HG02943 (cell line): Measurements from ENCODE around the gene CCSER1.
"Not testable (repeated sequence)": the region's sequence is repeated elsewhere in the genome, so short reads cannot be mapped to it uniquely, and the experiment has no call there.

ENCODE experiments used
- ATAC-seq: cut with Tn5 transposase; IDR thresholded peaks from one replicate; pipeline ENCODE4 v1.9.1; 2021; ENCODE audit warnings: mild to moderate bottlenecking, low read depth, moderate library complexity; ENCODE audit not compliant: unreplicated experiment

Gene CCSER1

GRCh38 chr4:91596718-91597117, 1469.5 kb downstream of the CCSER1 start:
- ATAC-seq: no peak

GRCh38 chr4:91598696-91599095, 1471.5 kb downstream of the CCSER1 start:
- no peak for ATAC-seq

DNA sequence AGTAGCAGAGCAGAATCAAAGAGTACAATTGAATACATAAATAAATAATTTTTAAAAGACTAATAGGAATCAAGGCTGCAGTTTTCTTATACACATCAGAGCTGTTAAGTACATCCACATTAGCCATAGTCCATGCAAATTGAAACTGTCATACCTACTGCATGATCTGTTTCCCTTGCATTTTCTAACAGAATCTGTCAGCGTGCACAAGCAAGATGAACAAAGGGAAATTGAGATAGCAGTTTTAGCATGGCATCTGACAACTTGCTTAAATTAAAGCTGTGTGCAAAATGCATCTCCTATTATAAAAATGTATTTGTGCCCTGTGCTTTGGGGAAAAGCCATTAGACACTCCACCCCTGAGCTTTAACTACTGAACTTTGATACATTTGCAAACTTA, 1473.1 kb downstream of the CCSER1 start:
- no peak for ATAC-seq

GRCh38 chr4:91601401-91601800, 1474.2 kb downstream of the CCSER1 start:
- ATAC-seq: no peak

DNA sequence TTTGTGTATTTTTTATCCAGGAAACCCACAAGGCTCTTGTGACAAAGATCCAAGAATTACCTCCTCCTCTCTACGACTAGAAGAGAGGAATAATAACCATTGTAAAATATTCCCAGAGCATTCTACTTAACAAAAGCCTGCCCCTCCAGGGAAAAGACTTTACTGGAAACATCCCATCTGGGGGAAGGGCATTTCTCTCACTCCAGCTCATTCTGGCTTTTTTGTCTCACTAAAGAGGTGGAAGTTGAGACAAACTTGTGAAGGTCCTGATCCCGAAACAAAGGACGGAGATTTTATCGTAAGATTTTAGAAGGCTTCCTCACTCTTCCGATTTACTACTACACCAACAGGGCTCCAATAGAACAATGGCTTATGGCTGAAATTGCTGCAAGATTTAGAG, 1484.6 kb downstream of the CCSER1 start:
- no peak for ATAC-seq

- ATAC-seq: no peak
Measured at GRCh38 chr4:91620952-91621351, 1493.8 kb downstream of the CCSER1 start.

DNA sequence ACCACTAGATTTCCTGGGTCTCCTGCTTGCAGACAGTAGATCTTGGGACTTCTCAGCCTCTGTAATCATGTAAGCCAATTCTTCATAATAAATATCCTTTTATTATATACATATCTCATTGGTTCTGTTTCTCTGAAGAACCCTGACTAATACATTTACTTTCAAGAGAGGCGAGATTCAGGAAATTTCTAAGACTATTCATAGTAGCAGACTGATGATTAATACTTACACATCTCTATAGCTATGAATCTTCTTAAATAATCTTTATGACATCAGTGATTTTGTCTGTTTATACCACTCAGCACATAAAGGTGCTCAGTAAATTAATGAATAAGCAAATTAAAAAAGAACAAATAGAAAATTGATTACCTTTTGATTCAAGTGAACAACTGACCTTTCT, 1494.3 kb downstream of the CCSER1 start:
- ATAC-seq: no peak

GRCh38 chr4:91622925-91623602, 1495.9 kb downstream of the CCSER1 start:
- ATAC-seq: no peak

DNA sequence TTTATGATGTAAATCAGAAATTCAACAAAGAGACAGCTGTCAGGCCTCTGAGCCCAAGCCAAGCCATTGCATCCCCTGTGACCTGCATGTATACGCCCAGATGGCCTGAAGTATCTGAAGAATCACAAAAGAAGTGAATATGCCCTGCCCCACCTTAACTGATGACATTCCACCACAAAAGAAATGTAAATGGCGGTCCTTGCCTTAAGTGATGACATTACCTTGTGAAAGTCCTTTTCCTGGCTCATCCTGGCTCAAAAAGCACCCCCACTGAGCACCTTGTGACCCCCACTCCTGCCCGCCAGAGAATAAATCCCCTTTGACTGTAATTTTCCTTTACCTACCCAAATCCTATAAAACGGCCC, 1496.4 kb downstream of the CCSER1 start:
- ATAC-seq: not testable (repeated sequence)

DNA sequence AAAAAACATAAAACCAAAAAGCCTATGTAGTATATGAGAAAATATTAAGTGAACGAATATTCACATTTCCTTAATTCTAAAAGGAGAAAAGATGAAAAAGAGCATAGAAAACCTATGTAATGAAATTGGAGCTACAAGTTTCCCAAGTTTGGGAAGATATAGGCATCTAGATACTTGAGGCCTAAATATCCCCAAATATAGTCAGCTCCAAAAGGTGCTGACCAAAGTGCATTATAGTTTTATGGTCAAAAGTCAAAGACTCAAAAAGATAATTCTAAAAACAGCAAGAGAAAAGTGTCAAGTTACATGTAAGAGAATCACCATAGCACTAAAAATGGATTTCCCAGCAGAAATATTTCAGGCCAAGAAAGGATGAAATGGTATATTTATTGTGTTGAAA, 1502.9 kb downstream of the CCSER1 start:
- no peak for ATAC-seq

DNA sequence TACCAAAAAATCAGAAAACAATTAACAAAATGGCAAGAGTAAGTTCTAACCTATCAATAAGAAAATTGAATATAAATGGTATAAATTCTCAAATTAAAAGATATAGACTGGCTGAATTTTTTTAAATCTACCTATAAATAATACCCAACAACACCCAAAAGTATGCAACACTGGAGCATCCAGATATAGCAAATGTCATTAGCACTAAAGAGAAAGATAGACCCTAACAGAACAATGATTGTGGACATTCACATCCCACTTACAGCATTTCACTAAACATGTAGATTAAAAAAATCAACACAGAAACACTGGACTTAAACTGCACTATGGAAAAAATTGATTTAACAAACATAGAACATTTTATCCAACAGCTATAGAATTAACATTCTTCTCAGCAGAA, 1503.6 kb downstream of the CCSER1 start:
- ATAC-seq: no peak

DNA sequence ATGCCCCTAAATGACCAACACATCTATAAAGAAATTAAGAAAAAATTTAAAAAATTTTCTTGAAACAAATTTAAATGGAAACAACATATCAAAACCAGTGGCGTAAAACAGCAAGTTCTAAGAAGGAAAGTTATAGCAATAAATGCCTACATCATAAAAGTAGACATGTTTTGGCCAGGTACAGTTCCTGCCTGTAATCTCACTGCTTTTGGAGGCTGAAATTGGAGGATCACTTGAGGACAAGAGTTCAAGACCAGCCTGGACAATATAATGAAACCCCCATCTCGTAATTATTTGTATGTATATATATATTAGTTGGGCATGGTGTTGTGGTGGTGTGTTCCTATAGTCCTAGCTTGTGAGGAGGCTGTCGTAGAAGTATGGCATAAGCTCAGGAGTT, 1504.1 kb downstream of the CCSER1 start:
- no peak for ATAC-seq

- ATAC-seq: no peak
Measured at GRCh38 chr4:91636083-91636482, 1508.9 kb downstream of the CCSER1 start.
